NCI-H1105 (cell line): ENCODE measurements around the gene ACTN4.

Experiments
- DNase-seq: peaks from one replicate; lab custom pipeline; 2025; lab: John Stamatoyannopoulos, UW

Gene ACTN4

GRCh38 chr19:38709671-38710415, 62.4 kb downstream of the ACTN4 start:
- DNase-seq = no peak

GRCh38 chr19:38710416-38710702, 62.9 kb downstream of the ACTN4 start:
- no peak for DNase-seq

GRCh38 chr19:38710928-38711725, 63.7 kb downstream of the ACTN4 start:
- no peak for DNase-seq

GRCh38 chr19:38711726-38712153, 64.3 kb downstream of the ACTN4 start:
- DNase-seq = no peak

- DNase-seq = no peak
Measured at GRCh38 chr19:38712161-38712748, 64.8 kb downstream of the ACTN4 start.

- no peak for DNase-seq
Measured at GRCh38 chr19:38713227-38713649, 65.8 kb downstream of the ACTN4 start.

GRCh38 chr19:38713865-38714264, 66.4 kb downstream of the ACTN4 start:
- no peak for DNase-seq

- no peak for DNase-seq
Measured at GRCh38 chr19:38714354-38714778, 66.9 kb downstream of the ACTN4 start.

- no peak for DNase-seq
Measured at GRCh38 chr19:38715555-38715954, 68.1 kb downstream of the ACTN4 start.

GRCh38 chr19:38717051-38717450, 69.6 kb downstream of the ACTN4 start:
- DNase-seq = no peak

- no peak for DNase-seq
Measured at GRCh38 chr19:38717855-38718254, 70.4 kb downstream of the ACTN4 start.

GRCh38 chr19:38718747-38719543, 71.5 kb downstream of the ACTN4 start:
- no peak for DNase-seq

GRCh38 chr19:38719761-38720558, 72.5 kb downstream of the ACTN4 start:
- no peak for DNase-seq

- DNase-seq = no peak
Measured at GRCh38 chr19:38720559-38721236, 73.2 kb downstream of the ACTN4 start.

- no peak for DNase-seq
Measured at GRCh38 chr19:38721496-38721895, 74.0 kb downstream of the ACTN4 start.

- no peak for DNase-seq
Measured at GRCh38 chr19:38721979-38722773, 74.7 kb downstream of the ACTN4 start.

- DNase-seq = no peak
Measured at GRCh38 chr19:38722947-38723605, 75.6 kb downstream of the ACTN4 start.

GRCh38 chr19:38723606-38723965, 76.1 kb downstream of the ACTN4 start:
- DNase-seq = no peak

- DNase-seq = no peak
Measured at GRCh38 chr19:38723990-38724854, 76.8 kb downstream of the ACTN4 start.
